ENCODE data around the gene ZNF80.
"Not testable (repeated sequence)": the region's sequence is repeated elsewhere in the genome, so short reads cannot be mapped to it uniquely, and the experiment has no call there.

Gene ZNF80

GRCh38 chr3:114237478-114237877 is at the start of gene ZNF80:
ZNF80 (minus strand) TSS chr3:114237578; CDS start chr3:114237074, 504 bp downstream.
- DNase-seq (ENCODE audit: low read depth); H3K4me3 ChIP-seq (ENCODE audit: control insufficient read depth, low read depth, low read length): not testable (repeated sequence)

- TF ChIP-seq CTCF (IDR thresholded peaks at IDR 0.05; ENCODE audit: control insufficient read depth, insufficient read depth, low read depth, low read length, missing control alignments), result no peak
- H3K4me3 ChIP-seq (ENCODE audit: control insufficient read depth, low read depth, low read length), result no peak overlapping the region
- DNase-seq (ENCODE audit: low read depth), result no peak
These were observed 48.9 kb upstream of the ZNF80 start for GRCh38 chr3:114286266-114286665.

GRCh38 chr3:114285648-114286230 is 48.4 kb upstream of the ZNF80 start:
- no peak for DNase-seq (ENCODE audit: low read depth)
- TF ChIP-seq CTCF (IDR thresholded peaks at IDR 0.05; ENCODE audit: control insufficient read depth, insufficient read depth, low read depth, low read length, missing control alignments), result no peak
- no peak overlapping the region for H3K4me3 ChIP-seq (ENCODE audit: control insufficient read depth, low read depth, low read length)

GRCh38 chr3:114284644-114285043 is 47.3 kb upstream of the ZNF80 start:
- no peak overlapping the region for H3K4me3 ChIP-seq (ENCODE audit: control insufficient read depth, low read depth, low read length)
- no peak for TF ChIP-seq CTCF (IDR thresholded peaks at IDR 0.05; ENCODE audit: control insufficient read depth, insufficient read depth, low read depth, low read length, missing control alignments)
- DNase-seq (ENCODE audit: low read depth), result no peak

DNA sequence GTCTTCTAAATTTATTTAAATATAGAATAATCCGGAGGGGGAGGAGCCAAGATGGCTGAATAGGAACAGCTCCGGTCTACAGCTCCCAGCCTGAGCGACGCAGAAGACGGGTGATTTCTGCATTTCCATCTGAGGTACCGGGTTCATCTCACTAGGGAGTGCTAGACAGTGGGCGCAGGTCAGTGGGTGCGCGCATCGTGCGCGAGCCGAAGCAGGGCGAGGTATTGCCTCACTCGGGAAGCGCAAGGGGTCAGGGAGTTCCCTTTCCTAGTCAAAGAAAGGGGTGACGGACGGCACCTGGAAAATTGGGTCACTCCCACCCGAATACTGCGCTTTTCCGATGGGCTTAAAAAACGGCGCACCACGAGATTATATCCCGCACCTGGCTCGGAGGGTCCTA is 39.5 kb upstream of the ZNF80 start:
- H3K4me3 ChIP-seq (ENCODE audit: control insufficient read depth, low read depth, low read length); DNase-seq (ENCODE audit: low read depth): not testable (repeated sequence)

GRCh38 chr3:114274929-114275328 is 37.6 kb upstream of the ZNF80 start:
- TF ChIP-seq CTCF (IDR thresholded peaks at IDR 0.05; ENCODE audit: control insufficient read depth, insufficient read depth, low read depth, low read length, missing control alignments), result no peak
- no peak overlapping the region for H3K4me3 ChIP-seq (ENCODE audit: control insufficient read depth, low read depth, low read length)
- no peak for DNase-seq (ENCODE audit: low read depth)

DNA sequence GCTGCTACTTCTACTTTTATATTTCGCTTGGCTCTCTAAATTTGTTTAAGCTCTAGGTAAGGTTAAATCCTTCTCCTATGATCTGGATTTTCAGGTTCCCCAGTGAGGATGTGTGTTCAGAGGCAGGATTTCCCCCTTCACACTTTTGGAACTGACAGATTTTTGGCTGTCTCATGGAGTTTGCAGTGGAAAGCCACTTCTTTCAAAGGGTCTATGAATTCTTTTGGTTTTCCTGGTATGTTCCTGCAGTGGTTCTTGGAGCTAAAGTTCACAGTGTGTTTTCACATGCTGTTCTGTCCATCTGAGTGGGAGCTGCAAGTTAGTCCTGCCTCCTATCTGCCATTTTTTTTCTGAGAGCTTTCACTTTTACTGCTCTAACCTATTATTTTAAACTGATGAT is 34.9 kb upstream of the ZNF80 start:
- TF ChIP-seq CTCF (IDR thresholded peaks at IDR 0.05; ENCODE audit: control insufficient read depth, insufficient read depth, low read depth, low read length, missing control alignments), result no peak
- no peak overlapping the region for H3K4me3 ChIP-seq (ENCODE audit: control insufficient read depth, low read depth, low read length)
- no peak for DNase-seq (ENCODE audit: low read depth)

DNA sequence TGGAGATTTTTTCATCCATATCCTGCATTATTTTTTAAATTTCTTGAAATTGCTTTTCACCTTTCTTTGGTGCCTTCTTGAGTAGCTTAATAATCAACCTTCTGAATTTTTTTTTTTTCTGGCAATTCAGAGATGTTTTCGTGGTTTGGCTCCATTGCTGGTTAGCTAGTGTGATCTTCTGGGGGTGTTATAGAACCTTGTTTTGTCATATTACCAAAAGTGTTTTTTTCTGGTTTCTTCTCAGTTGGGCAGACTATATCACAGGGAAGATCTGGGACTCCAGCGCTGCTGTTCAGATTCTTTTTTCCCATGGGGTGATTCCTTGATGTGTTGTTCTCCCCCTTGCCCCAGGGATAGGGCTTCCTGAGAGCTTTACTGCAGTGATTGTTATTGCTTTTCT is 32.6 kb upstream of the ZNF80 start:
- H3K4me3 ChIP-seq (ENCODE audit: control insufficient read depth, low read depth, low read length), result no peak overlapping the region
- TF ChIP-seq CTCF (IDR thresholded peaks at IDR 0.05; ENCODE audit: control insufficient read depth, insufficient read depth, low read depth, low read length, missing control alignments), result no peak
- DNase-seq (ENCODE audit: low read depth), result no peak
